GM12878 (cell line): ENCODE data around the gene SPATA12.

Experiments used
- JUND ChIP-seq: IDR thresholded peaks from 2 replicates; pipeline ENCODE4 v1.6.1; 2012; ENCODE audit warnings: low read depth, mild to moderate bottlenecking, low read length, improper control_type of control experiment, moderate library complexity
- NRF1 ChIP-seq: conservative IDR thresholded peaks from 2 replicates; pipeline ENCODE4 v1.6.1; 2011; ENCODE audit warnings: mild to moderate bottlenecking, low read depth, low read length, improper control_type of control experiment
- PAX5 ChIP-seq: IDR thresholded peaks from 2 replicates; pipeline ENCODE4 v1.6.1; 2011; ENCODE audit warnings: low read depth, low read length, borderline replicate concordance
- PML ChIP-seq: IDR thresholded peaks from 2 replicates; pipeline ENCODE4 v1.6.1; 2012; ENCODE audit warnings: low read length, inconsistent platforms
- POLR2A ChIP-seq: IDR thresholded peaks from 2 replicates; pipeline ENCODE4 v1.6.1; 2011; ENCODE audit warnings: low read depth, mild to moderate bottlenecking, low read length
- POLR2AphosphoS5 ChIP-seq: IDR thresholded peaks from 2 replicates; pipeline ENCODE4 v1.6.1; 2011; ENCODE audit warnings: mild to moderate bottlenecking, low read length, inconsistent platforms
- RAD21 ChIP-seq: IDR thresholded peaks from 2 replicates; pipeline ENCODE4 v1.6.1; 2011; ENCODE audit warnings: mild to moderate bottlenecking, low read depth, low read length, moderate library complexity; ENCODE audit not compliant: insufficient read depth
- SPI1 ChIP-seq: IDR thresholded peaks from 2 replicates; pipeline ENCODE4 v1.6.1; 2011; ENCODE audit warnings: low read depth, mild to moderate bottlenecking, low read length, moderate library complexity, borderline replicate concordance; ENCODE audit not compliant: insufficient read depth
- TAF1 ChIP-seq: IDR thresholded peaks from 2 replicates; pipeline ENCODE4 v1.6.1; 2011; ENCODE audit warnings: mild to moderate bottlenecking, low read depth, low read length, borderline replicate concordance
- TF ChIP-seq, protein P1 (sequence below): IDR thresholded peaks from 2 replicates; pipeline ENCODE4 v1.6.1; 2012; ENCODE audit warnings: improper control_type of control experiment, low read depth, low read length; ENCODE audit not compliant: insufficient replicate concordance
- TF ChIP-seq, protein P2 (sequence below): IDR thresholded peaks from 2 replicates; pipeline ENCODE4 v1.6.1; 2011; ENCODE audit warnings: low read depth, mild to moderate bottlenecking, low read length, moderate library complexity, borderline replicate concordance; ENCODE audit errors: extremely low read depth
- TF ChIP-seq, protein P3 (sequence below): IDR thresholded peaks from 2 replicates; pipeline ENCODE4 v1.6.1; 2012; ENCODE audit warnings: low read depth, low read length, improper control_type of control experiment
- TF ChIP-seq, protein P4 (sequence below), 3 experiments: IDR thresholded peaks in 2 of 3; conservative IDR thresholded peaks in 1 of 3; 2 replicates each; pipeline ENCODE4 v1.5.1; 2011; ENCODE audit warnings: low read depth in 3 of 3, low read length in 3 of 3, mild to moderate bottlenecking in 3 of 3, control low read depth in 2 of 3, moderate library complexity in 2 of 3, inconsistent platforms in 1 of 3, mixed read lengths in 1 of 3; ENCODE audit not compliant: control insufficient read depth in 2 of 3, insufficient read depth in 1 of 3; ENCODE audit errors: extremely low read depth in 1 of 3

DNA sequence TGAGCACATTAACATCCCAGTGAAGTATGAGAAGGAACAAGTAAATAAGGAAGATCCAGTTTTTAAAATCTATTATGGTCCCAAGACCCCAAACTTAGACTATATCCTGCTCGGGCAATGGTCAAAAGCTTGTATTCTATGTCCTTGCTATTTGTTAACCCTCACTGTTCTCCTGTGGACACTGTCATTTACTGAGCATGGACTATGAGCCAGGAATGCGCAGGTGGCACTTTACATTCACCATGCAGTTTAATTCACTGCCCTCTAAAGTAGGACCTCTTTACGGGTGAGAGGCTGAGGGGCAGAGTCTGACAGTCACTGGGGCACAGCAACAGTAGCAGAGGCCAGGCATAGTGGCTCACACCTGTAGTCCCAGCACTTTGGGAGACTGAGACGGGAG lies 28.6 kb downstream of the SPATA12 start:
- TF ChIP-seq, protein P1, sequence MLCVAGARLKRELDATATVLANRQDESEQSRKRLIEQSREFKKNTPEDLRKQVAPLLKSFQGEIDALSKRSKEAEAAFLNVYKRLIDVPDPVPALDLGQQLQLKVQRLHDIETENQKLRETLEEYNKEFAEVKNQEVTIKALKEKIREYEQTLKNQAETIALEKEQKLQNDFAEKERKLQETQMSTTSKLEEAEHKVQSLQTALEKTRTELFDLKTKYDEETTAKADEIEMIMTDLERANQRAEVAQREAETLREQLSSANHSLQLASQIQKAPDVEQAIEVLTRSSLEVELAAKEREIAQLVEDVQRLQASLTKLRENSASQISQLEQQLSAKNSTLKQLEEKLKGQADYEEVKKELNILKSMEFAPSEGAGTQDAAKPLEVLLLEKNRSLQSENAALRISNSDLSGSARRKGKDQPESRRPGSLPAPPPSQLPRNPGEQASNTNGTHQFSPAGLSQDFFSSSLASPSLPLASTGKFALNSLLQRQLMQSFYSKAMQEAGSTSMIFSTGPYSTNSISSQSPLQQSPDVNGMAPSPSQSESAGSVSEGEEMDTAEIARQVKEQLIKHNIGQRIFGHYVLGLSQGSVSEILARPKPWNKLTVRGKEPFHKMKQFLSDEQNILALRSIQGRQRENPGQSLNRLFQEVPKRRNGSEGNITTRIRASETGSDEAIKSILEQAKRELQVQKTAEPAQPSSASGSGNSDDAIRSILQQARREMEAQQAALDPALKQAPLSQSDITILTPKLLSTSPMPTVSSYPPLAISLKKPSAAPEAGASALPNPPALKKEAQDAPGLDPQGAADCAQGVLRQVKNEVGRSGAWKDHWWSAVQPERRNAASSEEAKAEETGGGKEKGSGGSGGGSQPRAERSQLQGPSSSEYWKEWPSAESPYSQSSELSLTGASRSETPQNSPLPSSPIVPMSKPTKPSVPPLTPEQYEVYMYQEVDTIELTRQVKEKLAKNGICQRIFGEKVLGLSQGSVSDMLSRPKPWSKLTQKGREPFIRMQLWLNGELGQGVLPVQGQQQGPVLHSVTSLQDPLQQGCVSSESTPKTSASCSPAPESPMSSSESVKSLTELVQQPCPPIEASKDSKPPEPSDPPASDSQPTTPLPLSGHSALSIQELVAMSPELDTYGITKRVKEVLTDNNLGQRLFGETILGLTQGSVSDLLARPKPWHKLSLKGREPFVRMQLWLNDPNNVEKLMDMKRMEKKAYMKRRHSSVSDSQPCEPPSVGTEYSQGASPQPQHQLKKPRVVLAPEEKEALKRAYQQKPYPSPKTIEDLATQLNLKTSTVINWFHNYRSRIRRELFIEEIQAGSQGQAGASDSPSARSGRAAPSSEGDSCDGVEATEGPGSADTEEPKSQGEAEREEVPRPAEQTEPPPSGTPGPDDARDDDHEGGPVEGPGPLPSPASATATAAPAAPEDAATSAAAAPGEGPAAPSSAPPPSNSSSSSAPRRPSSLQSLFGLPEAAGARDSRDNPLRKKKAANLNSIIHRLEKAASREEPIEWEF, result no peak
- TF ChIP-seq, protein P2, sequence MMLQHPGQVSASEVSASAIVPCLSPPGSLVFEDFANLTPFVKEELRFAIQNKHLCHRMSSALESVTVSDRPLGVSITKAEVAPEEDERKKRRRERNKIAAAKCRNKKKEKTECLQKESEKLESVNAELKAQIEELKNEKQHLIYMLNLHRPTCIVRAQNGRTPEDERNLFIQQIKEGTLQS, result no peak
- TF ChIP-seq JUND, result no peak
- TF ChIP-seq, protein P3, sequence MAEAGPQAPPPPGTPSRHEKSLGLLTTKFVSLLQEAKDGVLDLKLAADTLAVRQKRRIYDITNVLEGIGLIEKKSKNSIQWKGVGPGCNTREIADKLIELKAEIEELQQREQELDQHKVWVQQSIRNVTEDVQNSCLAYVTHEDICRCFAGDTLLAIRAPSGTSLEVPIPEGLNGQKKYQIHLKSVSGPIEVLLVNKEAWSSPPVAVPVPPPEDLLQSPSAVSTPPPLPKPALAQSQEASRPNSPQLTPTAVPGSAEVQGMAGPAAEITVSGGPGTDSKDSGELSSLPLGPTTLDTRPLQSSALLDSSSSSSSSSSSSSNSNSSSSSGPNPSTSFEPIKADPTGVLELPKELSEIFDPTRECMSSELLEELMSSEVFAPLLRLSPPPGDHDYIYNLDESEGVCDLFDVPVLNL, result no peak
- TF ChIP-seq, protein P4, sequence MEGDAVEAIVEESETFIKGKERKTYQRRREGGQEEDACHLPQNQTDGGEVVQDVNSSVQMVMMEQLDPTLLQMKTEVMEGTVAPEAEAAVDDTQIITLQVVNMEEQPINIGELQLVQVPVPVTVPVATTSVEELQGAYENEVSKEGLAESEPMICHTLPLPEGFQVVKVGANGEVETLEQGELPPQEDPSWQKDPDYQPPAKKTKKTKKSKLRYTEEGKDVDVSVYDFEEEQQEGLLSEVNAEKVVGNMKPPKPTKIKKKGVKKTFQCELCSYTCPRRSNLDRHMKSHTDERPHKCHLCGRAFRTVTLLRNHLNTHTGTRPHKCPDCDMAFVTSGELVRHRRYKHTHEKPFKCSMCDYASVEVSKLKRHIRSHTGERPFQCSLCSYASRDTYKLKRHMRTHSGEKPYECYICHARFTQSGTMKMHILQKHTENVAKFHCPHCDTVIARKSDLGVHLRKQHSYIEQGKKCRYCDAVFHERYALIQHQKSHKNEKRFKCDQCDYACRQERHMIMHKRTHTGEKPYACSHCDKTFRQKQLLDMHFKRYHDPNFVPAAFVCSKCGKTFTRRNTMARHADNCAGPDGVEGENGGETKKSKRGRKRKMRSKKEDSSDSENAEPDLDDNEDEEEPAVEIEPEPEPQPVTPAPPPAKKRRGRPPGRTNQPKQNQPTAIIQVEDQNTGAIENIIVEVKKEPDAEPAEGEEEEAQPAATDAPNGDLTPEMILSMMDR (IDR thresholded peaks at IDR 0.05 in 2 of 3, conservative IDR thresholded peaks at IDR 0.05 in 1 of 3; ENCODE audit: control insufficient read depth in 2 of 3, extremely low read depth in 1 of 3, insufficient read depth in 1 of 3, low read depth in 3 of 3, low read length in 3 of 3), result no peak
- TF ChIP-seq PML, result no peak
- no peak for TF ChIP-seq POLR2AphosphoS5
- TF ChIP-seq RAD21, result no peak
- no peak for TF ChIP-seq TAF1
- TF ChIP-seq SPI1, result no peak
- no peak for TF ChIP-seq NRF1
- TF ChIP-seq PAX5, result no peak
- TF ChIP-seq POLR2A, result no peak
